HCT116 (cell line): ENCODE measurements around the gene TMA16. TPM values are rescaled to one million over a fixed set of nuclear protein-coding genes. Genes with fewer than 3 reads are reported as not detected.

Experiments
- ATAC-seq: fragments of 200-7000 bp; cut with Tn5 transposase; 2 replicates; pipeline ENCODE4 v1.9.1; 2020; ENCODE audit warnings: mild to moderate bottlenecking, moderate library complexity
- BruUV-seq: library from RNA; stranded (reverse); fragments of 400-500 nt; replicated peaks from 2 replicates; lab custom pipeline; 2021; lab: Mats Ljungman, UMichigan
- CTCF ChIA-PET: fragments of 300-600 bp; sonication (Branson Sonifier 250); formaldehyde crosslinking; loops from one replicate; lab custom pipeline; 2021; ENCODE audit warnings: antibody characterized with exemption; lab: Charles Lee
- POLR2A ChIA-PET: fragments of 300-600, 350-600 bp; sonication (Branson Sonifier 250); formaldehyde crosslinking; loops from one replicate; lab custom pipeline; 2021; ENCODE audit warnings: antibody characterized with exemption; lab: Charles Lee
- RAD21 ChIA-PET, 2 experiments: fragments of 300-600 bp; sonication (Branson Sonifier 250); formaldehyde crosslinking; loops; one replicate each; lab custom pipeline; 2023; ENCODE audit warnings: low total read pairs in 2 of 2; ENCODE audit not compliant: uncharacterized antibody in 2 of 2, unreplicated experiment in 2 of 2, low non-redundant PET in 1 of 2; lab: Charles Lee
- DNase-seq: peaks from one replicate; pipeline ENCODE4 v3.0.0-alpha.2; 2010; ENCODE audit warnings: low read depth, low spot score
- H2AFZ ChIP-seq: fragments of 200-600 bp; shearing (Covaris generic), sonication (generic); 2 replicates; pipeline ENCODE4 v1.6.1; 2017; ENCODE audit warnings: low read depth, mixed run types, mixed read lengths, antibody characterized with exemption, low read length; ENCODE audit not compliant: poor library complexity, severe bottlenecking
- H3K27ac ChIP-seq: 2 replicates; pipeline ENCODE4 v1.5.1; 2012; ENCODE audit warnings: low read depth, low read length
- H3K27me3 ChIP-seq: fragments of 200-600 bp; sonication (generic); 2 replicates; pipeline ENCODE4 v1.6.1; 2016; ENCODE audit warnings: mixed run types, low read length, mixed read lengths; ENCODE audit not compliant: insufficient read depth
- H3K36me3 ChIP-seq, 2 experiments: fragments of 200-500 bp in 1 of 2; fragments of 200-600 bp in 1 of 2; sonication (Bioruptor generic) in 1 of 2; sonication (generic) in 1 of 2; 2 replicates each; pipeline versions ENCODE4 v1.5.1 to v1.6.1; 2014 to 2016; ENCODE audit warnings: low read length in 2 of 2, inconsistent platforms in 1 of 2, mixed read lengths in 1 of 2, mixed run types in 1 of 2; ENCODE audit not compliant: insufficient read depth in 2 of 2, control insufficient read depth in 1 of 2
- H3K4me1 ChIP-seq, 2 experiments: fragments of 200-600 bp in 1 of 2; sonication (generic) in 1 of 2; 2 replicates each; pipeline versions ENCODE4 v1.5.1 to v1.6.1; 2012 to 2017; ENCODE audit warnings: low read length in 2 of 2, inconsistent platforms in 1 of 2, mild to moderate bottlenecking in 1 of 2, mixed read lengths in 1 of 2, mixed run types in 1 of 2, moderate library complexity in 1 of 2; ENCODE audit not compliant: insufficient read depth in 2 of 2, control insufficient read depth in 1 of 2
- H3K4me2 ChIP-seq: fragments of 200-600 bp; sonication (generic); 2 replicates; pipeline ENCODE4 v1.6.1; 2017; ENCODE audit warnings: mixed run types, low read length, mixed read lengths
- H3K4me3 ChIP-seq, 2 experiments: fragments of 200-600 bp in 1 of 2; sonication (generic) in 1 of 2; replicated peaks in 1 of 2; 2 replicates each; pipeline ENCODE4 v1.5.1; 2011 to 2016; ENCODE audit warnings: low read length in 2 of 2, control low read depth in 1 of 2, low read depth in 1 of 2, mild to moderate bottlenecking in 1 of 2, mixed read lengths in 1 of 2, mixed run types in 1 of 2
- H3K79me2 ChIP-seq: fragments of 200-600 bp; sonication (generic); 2 replicates; pipeline ENCODE4 v1.6.1; 2017; ENCODE audit warnings: mild to moderate bottlenecking, mixed run types, low read length, moderate library complexity, mixed read lengths; ENCODE audit not compliant: insufficient read depth
- H3K9ac ChIP-seq: fragments of 200-600 bp; sonication (generic); 2 replicates; pipeline ENCODE4 v1.6.1; 2016; ENCODE audit warnings: low read length, mixed read lengths
- H3K9me2 ChIP-seq: fragments of 200-600 bp; sonication (generic), shearing (Covaris generic); 2 replicates; pipeline ENCODE4 v1.6.1; 2017; ENCODE audit warnings: mixed run types, mild to moderate bottlenecking, moderate library complexity; ENCODE audit not compliant: insufficient read depth
- H3K9me3 ChIP-seq, 2 experiments: fragments of 200-500 bp in 1 of 2; fragments of 200-600 bp in 1 of 2; sonication (Bioruptor generic) in 1 of 2; sonication (generic) in 1 of 2; 2 replicates each; pipeline ENCODE4 v1.6.1; 2014 to 2017; ENCODE audit warnings: low read length in 2 of 2, mixed read lengths in 2 of 2, inconsistent platforms in 1 of 2, low read depth in 1 of 2, mild to moderate bottlenecking in 1 of 2, mixed run types in 1 of 2, moderate library complexity in 1 of 2; ENCODE audit not compliant: control insufficient read depth in 1 of 2, insufficient read depth in 1 of 2
- H4K20me1 ChIP-seq: fragments of 200-600 bp; sonication (generic), shearing (Covaris generic); 2 replicates; pipeline ENCODE4 v1.6.1; 2017; ENCODE audit warnings: mixed run types, mild to moderate bottlenecking, moderate library complexity; ENCODE audit not compliant: insufficient read depth
- JUND ChIP-seq: IDR thresholded peaks from 2 replicates; pipeline ENCODE4 v1.6.1; 2012
- REST ChIP-seq: IDR thresholded peaks from 2 replicates; pipeline ENCODE4 v1.6.1; 2012; ENCODE audit warnings: low read depth
- intact Hi-C: fragments of 100-400 bp; cut with micrococcal nuclease; formaldehyde crosslinking; loops from 2 replicates; pipeline ENCODE4 v1.10.0; 2022
- total RNA-seq: library from RNA; stranded (reverse); gene quantifications from one replicate; pipeline ENCODE4 v1.2.1, GENCODE V29; 2021; ENCODE audit not compliant: unreplicated experiment

TMA16 gene
- total RNA-seq, 1 experiment from 2014 or later: 52.7 TPM

- ATAC-seq: no peak
- Histone ChIP-seq H4K20me1 (no peaks in the 10 kb centered on the region), H3K4me1 (no peaks in the 10 kb centered on the region), H3K36me3 (no peaks in the 10 kb centered on the region), H3K4me3 (no peak overlapping the region), H3K9me2 (no peaks in the 10 kb centered on the region), H3K4me2 (no peak overlapping the region), H3K79me2 (no peaks in the 10 kb centered on the region), H3K27me3 (no peaks in the 10 kb centered on the region), H2AFZ (no peak overlapping the region), H3K9me3 (no peaks in the 10 kb centered on the region), H3K27ac (no peak overlapping the region), H3K9ac (no peak overlapping the region)
- no peak for DNase-seq
- TF ChIP-seq REST (no peak), JUND (no peak)
- CTCF ChIA-PET: no interaction called here
- RAD21 ChIA-PET: no interaction called here
- intact Hi-C loops: no loop called here
- BruUV-seq: no TSS peak
- POLR2A ChIA-PET: no interaction called here
Observed at GRCh38 chr4:163568843-163569242, 74.4 kb downstream of the TMA16 start.

Other genes starting within 250 kb of the TMA16 start
- 0.39 TPM for gene NPY1R, start 162.1 kb upstream of the TMA16 start, total RNA-seq
- not detected for gene NPY5R, start 150.8 kb upstream of the TMA16 start, total RNA-seq
- gene TKTL2, start 20.9 kb upstream of the TMA16 start, total RNA-seq: not detected